ENCODE results near the gene CAPN14.

CAPN14 gene

GRCh38 chr2:31217465-31218200, at the start of gene CAPN14:
Gene CAPN14 (minus strand): TSS chr2:31217515. CDS start chr2:31205447, 12,068 bp downstream.
- TF ChIP-seq CTBP1 (IDR thresholded peaks at IDR 0.05; ENCODE audit: borderline replicate concordance), result no peak
- TF ChIP-seq ARNT (IDR thresholded peaks at IDR 0.05), result no peak
- no peak for TF ChIP-seq SUZ12 (IDR thresholded peaks at IDR 0.05)
- TF ChIP-seq TARDBP (IDR thresholded peaks at IDR 0.05), result no peak
- no peak for TF ChIP-seq LEF1 (IDR thresholded peaks at IDR 0.05; ENCODE audit: borderline replicate concordance)
- TF ChIP-seq HDGF (IDR thresholded peaks at IDR 0.05; ENCODE audit: borderline replicate concordance), result no peak
- TF ChIP-seq BHLHE40 (IDR thresholded peaks at IDR 0.05; ENCODE audit: borderline replicate concordance), result no peak
- no peak for TF ChIP-seq PKNOX1 (IDR thresholded peaks at IDR 0.05)
- no peak for TF ChIP-seq FOXK2 (IDR thresholded peaks at IDR 0.05)
- no peak for TF ChIP-seq SP1 (IDR thresholded peaks at IDR 0.05)
- POLR2A ChIA-PET, result no interaction called here
- CTCF ChIA-PET, result no interaction called here
- DNase-seq (ENCODE audit: extremely low spot score), result no peak

GRCh38 chr2:31266804-31267203, 49.5 kb upstream of the CAPN14 start:
- POLR2A ChIA-PET, result no interaction called here
- no peak for DNase-seq (ENCODE audit: extremely low spot score)
- CTCF ChIA-PET, result no interaction called here
- no peak for TF ChIP-seq SUZ12 (IDR thresholded peaks at IDR 0.05)
- TF ChIP-seq NFRKB (IDR thresholded peaks at IDR 0.05), result no peak
- TF ChIP-seq FOXM1 (IDR thresholded peaks at IDR 0.05; ENCODE audit: borderline replicate concordance), result no peak
- no peak for TF ChIP-seq FOXK2 (IDR thresholded peaks at IDR 0.05)
- TF ChIP-seq BHLHE40 (IDR thresholded peaks at IDR 0.05; ENCODE audit: borderline replicate concordance), result no peak
- TF ChIP-seq ZNF384 (IDR thresholded peaks at IDR 0.05), result no peak
- no peak for TF ChIP-seq FOXA1 (IDR thresholded peaks at IDR 0.05)
- TF ChIP-seq CTBP1 (IDR thresholded peaks at IDR 0.05; ENCODE audit: borderline replicate concordance), result no peak
- TF ChIP-seq TARDBP (IDR thresholded peaks at IDR 0.05), result no peak
- no peak for TF ChIP-seq ARNT (IDR thresholded peaks at IDR 0.05)
- no peak for TF ChIP-seq SP1 (IDR thresholded peaks at IDR 0.05)
- TF ChIP-seq L3MBTL2 (conservative IDR thresholded peaks at IDR 0.05), result no peak
- no peak for TF ChIP-seq ELF4 (IDR thresholded peaks at IDR 0.05)
- no peak for TF ChIP-seq HDGF (IDR thresholded peaks at IDR 0.05; ENCODE audit: borderline replicate concordance)
- no peak for TF ChIP-seq PKNOX1 (IDR thresholded peaks at IDR 0.05)
- TF ChIP-seq LEF1 (IDR thresholded peaks at IDR 0.05; ENCODE audit: borderline replicate concordance), result no peak

- CTCF ChIA-PET, result no interaction called here
- no peak for DNase-seq (ENCODE audit: extremely low spot score)
- TF ChIP-seq SUZ12 (IDR thresholded peaks at IDR 0.05) (no peak), FOXA1 (IDR thresholded peaks at IDR 0.05) (no peak), NFRKB (IDR thresholded peaks at IDR 0.05) (no peak), LEF1 (IDR thresholded peaks at IDR 0.05; ENCODE audit: borderline replicate concordance) (no peak), ZNF384 (IDR thresholded peaks at IDR 0.05) (no peak), FOXK2 (IDR thresholded peaks at IDR 0.05) (no peak), TARDBP (IDR thresholded peaks at IDR 0.05) (no peak), HDGF (IDR thresholded peaks at IDR 0.05; ENCODE audit: borderline replicate concordance) (no peak), SP1 (IDR thresholded peaks at IDR 0.05) (no peak), L3MBTL2 (conservative IDR thresholded peaks at IDR 0.05) (no peak), PKNOX1 (IDR thresholded peaks at IDR 0.05) (no peak), ARNT (IDR thresholded peaks at IDR 0.05) (no peak), FOXM1 (IDR thresholded peaks at IDR 0.05; ENCODE audit: borderline replicate concordance) (no peak), CTBP1 (IDR thresholded peaks at IDR 0.05; ENCODE audit: borderline replicate concordance) (no peak), BHLHE40 (IDR thresholded peaks at IDR 0.05; ENCODE audit: borderline replicate concordance) (no peak), ELF4 (IDR thresholded peaks at IDR 0.05) (no peak)
- POLR2A ChIA-PET, result no interaction called here
These were observed 47.9 kb upstream of the CAPN14 start for GRCh38 chr2:31265234-31265633.

- ChIA-PET POLR2A (no interaction called here), CTCF (no interaction called here)
- DNase-seq (ENCODE audit: extremely low spot score), result no peak
- no peak for TF ChIP-seq CTBP1 (IDR thresholded peaks at IDR 0.05; ENCODE audit: borderline replicate concordance)
- TF ChIP-seq LEF1 (IDR thresholded peaks at IDR 0.05; ENCODE audit: borderline replicate concordance), result no peak
- no peak for TF ChIP-seq PKNOX1 (IDR thresholded peaks at IDR 0.05)
- TF ChIP-seq ELF4 (IDR thresholded peaks at IDR 0.05), result no peak
- TF ChIP-seq ARNT (IDR thresholded peaks at IDR 0.05), result no peak
- no peak for TF ChIP-seq FOXM1 (IDR thresholded peaks at IDR 0.05; ENCODE audit: borderline replicate concordance)
- no peak for TF ChIP-seq SUZ12 (IDR thresholded peaks at IDR 0.05)
- TF ChIP-seq NFRKB (IDR thresholded peaks at IDR 0.05), result no peak
- no peak for TF ChIP-seq SP1 (IDR thresholded peaks at IDR 0.05)
- no peak for TF ChIP-seq FOXA1 (IDR thresholded peaks at IDR 0.05)
These were observed 46.4 kb upstream of the CAPN14 start for GRCh38 chr2:31263636-31264190.

- ChIA-PET CTCF (no interaction called here), POLR2A (no interaction called here)
- TF ChIP-seq BHLHE40 (IDR thresholded peaks at IDR 0.05; ENCODE audit: borderline replicate concordance), result no peak
- no peak for DNase-seq (ENCODE audit: extremely low spot score)
These were observed 43.6 kb upstream of the CAPN14 start for GRCh38 chr2:31260870-31261269.
